HG02571 (cell line): ENCODE measurements around the gene TIFAB.
"Not testable (repeated sequence)": the region's sequence is repeated elsewhere in the genome, so short reads cannot be mapped to it uniquely, and the experiment has no call there.

Experiments
- ATAC-seq: cut with Tn5 transposase; IDR thresholded peaks from one replicate; pipeline ENCODE4 v1.9.1; 2021; ENCODE audit warnings: mild to moderate bottlenecking, moderate library complexity; ENCODE audit not compliant: unreplicated experiment

TIFAB gene, protein sequence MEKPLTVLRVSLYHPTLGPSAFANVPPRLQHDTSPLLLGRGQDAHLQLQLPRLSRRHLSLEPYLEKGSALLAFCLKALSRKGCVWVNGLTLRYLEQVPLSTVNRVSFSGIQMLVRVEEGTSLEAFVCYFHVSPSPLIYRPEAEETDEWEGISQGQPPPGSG

DNA sequence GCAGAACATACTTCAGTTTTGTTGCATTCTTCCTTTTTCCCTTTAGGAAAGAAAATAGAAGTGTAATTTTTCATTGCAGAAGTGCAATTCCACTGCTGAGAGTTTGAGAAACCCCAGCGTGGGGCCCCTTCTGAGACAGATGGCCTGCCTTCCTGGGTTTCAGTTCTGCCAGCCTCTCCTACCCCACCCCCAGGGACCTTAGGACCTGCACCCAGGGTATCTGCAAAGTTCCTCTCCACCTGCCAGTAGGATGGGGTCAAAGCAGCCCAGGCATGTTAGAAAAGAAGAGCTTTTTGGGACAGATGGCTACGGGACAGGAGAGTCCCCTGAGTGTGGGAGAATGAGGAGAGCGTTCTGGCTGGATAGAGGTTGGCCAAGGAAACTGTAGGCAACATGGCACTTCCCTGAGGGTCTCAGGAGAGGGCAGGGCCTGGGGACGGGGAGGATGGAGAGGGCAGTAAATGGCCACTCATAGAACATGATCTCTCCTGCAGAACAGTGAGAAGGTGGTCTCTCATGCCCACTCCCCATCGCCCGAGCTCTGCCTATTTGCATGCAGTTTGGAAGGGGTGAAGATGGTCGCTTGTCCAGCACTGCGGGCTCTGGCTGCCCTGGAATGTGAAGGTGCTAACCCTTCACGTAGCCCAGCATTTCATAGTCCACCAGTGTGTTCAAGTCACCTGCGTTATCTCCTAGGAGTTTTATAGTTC is at the start of gene TIFAB:
Gene TIFAB (minus strand): TSS at position 31 of the 710 bp plus-strand sequence. CDS start 2,412 bp downstream, outside the sequence.
- ATAC-seq = no peak

DNA sequence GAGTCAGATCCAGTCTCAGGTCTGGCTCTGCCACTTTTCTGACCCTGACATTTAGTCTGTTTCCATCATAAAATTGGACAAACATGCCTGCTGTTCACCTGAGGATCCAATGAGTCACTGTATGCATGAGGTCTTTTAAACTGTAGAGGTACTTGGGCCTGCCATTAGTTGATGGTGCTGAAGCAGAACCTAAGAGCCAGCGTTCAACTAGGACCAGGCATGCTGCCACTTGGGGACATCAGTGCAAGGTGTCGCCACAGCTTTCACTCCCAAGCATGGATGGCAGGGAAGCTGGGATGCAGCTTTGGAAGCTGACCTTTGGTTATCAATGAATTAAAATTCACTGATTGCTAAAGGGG is 46.5 kb upstream of the TIFAB start:
- no peak for ATAC-seq

DNA sequence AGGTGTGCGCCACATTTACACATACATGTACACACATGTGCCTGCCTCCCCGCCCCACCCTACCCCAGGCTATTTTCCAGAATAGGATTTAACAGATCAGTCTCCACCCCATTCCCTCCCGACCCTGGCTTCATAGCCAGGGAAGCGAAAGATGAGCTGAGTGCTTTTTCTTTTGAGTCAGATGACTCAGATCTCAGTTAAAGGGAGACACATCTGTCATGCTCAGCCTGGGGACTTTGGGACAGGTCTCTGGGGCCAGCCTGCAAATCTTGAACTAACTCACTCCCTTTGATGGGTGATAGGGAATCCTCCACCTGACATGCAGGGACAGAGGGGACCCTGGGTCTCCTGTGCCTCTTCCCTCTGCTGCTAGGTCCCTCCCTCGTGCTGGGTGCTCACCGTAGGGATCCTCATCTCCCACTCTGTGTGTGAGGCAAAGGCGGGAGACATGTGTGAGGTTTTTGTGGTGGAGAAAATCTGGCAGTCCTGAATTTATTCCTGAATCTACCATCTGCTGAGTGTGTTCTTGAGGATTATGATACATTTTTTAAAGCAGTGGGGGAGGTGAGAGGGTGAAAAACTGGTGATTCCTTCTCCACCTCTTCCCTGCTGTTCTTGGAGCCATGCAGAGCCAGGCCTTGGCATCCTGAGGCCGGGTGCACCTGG is 46.0 kb upstream of the TIFAB start:
- ATAC-seq = no peak

DNA sequence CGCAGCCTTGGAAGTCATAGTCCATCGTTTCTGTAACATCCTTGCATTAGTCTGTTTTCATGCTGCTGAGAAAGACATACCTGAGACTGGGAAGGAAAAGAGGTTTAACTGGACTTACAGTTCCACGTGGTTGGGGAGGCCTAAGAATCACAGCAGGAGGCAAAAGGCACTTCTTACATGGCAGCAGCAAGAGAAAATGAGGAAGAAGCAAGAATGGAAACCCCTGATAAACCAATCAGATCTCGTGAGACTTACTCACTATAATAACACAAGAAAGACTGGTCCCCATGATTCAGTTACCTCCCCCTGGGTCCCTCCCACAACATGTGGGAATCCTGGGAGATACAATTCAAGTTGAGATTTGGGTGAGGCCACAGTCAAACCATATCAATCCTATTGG is 43.4 kb upstream of the TIFAB start:
- ATAC-seq = not testable (repeated sequence)

DNA sequence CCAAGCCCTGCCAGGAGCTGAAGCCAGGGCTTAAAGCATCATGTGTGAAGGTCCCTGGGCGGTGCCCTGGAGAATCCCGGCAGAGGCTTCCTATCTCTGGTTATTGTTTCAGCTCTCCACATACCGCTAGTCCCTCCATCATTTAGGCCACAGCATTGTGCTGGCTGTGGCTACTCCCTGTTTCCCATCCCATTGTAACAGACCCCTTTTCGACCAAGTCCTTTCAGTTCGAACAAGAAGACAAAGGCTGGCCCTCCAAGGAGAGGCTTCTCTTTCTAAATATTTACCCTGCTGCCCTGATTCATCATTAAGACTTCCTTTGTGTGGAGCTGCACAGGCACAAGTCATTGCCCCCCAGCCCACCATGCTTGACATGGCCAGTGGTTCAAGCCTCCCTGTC is 42.0 kb upstream of the TIFAB start:
- no peak for ATAC-seq

DNA sequence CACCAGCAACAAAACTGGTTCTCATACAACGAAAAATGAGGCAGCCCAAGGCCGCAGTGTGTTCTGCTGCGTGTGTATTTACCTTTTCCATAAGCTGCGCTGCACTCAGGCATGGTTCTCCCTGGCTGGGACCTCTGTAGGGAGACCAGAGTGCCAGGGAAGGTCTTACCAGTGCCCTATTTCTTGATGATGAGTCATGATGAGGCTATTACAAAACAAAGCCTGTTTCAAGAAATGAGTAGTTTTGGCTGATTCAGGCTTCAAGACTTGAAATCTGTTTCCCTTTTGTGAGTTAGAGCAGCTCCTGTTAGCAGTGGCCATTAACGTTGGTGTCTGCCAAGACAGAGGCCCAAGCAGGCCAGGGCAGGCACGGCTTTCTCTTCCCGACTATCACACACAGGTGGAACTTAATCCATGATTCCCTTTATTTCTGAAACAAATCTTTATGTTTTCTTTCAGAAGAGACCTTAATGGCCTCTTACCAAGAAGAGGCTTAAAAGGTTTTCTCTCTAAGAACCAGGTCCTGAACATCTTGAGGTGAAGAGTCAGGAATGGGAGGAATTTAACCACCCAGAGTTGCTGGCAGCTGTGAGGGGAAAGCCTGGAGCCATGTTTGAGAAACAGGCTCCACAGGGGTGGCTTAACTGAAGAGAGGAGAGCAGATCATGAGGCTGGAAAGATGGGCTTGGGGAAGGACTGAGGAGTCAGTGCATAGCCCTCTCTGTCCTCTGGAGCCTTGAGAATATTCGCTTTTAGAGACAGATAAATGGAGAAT is 41.4 kb upstream of the TIFAB start:
- no peak for ATAC-seq

DNA sequence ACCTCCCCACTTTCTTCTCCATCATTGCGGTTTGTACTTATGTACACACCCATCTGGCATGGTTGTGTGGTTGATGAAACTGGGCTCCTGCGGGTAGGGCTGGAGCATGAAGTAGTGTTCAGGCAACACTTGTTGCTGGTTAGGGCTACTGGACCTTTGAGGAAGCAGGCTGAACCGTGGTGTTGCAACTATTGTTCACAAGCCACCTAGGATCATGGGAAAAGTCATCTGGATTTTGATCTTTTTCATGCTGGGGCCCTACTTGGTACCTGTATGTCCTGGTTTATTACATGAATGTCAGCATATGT is 40.1 kb upstream of the TIFAB start:
- ATAC-seq = no peak

DNA sequence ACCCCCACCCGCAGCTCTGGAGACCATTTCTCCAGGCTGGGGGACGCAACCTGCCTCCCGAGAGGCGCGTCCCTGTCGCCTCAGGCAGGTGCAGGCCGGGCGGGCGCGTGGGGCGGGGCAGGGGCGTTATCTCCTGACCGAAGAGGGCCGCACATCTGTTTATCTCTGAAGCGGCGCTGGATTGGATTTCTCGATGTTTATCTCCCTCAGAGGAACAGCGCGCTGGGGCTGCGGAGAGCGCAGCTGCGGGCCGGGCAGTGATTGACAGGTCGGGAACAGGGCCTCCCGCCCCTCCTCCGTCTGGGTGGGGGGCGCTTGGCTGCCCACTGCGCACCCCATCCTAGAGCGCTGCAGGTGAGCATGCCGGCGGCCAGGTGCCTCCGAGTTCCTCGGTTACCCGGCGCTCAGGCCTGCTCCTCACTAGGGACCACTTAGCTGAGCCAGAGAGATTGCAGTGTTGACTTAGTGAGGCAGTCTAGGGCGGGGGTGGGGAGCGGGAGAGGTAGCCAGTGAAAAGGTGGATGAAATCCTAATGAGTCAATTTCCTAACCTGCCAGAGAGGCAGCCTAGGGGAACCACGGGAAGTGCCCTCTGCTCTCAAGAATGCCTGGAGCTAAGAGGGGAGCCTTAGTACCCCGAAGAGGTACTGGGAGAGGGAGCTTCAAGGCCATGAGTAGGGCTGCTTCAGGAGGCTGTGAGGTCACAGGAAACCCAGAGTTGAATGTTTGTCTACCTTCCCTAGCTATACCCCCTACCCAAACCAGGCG is 39.6 kb upstream of the TIFAB start:
- no peak for ATAC-seq

DNA sequence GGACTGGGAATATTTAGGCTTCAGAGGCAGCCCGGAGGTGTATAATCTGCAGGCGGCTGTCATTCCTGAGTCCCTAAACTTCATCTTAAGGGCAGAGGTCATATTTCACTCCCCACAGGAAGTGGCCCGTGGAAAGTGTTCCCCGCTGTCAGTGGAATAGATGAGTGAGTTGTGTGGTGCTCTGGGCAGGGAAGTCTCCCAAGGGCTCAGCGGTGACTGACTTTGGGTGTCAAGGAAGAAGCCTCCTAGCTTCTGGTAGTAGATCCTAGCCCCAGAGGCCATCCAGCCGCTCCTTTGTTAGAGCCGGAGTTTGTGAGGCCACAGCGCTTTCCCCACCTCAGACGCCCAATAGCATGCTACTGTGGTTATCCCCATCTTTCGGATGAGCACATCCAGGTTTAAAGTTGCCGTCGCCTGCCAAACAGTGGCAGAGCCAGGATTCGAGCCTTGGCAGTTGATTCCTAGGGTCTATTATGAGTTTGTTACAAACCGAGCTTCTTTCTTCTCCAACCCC is 38.9 kb upstream of the TIFAB start:
- ATAC-seq = no peak

DNA sequence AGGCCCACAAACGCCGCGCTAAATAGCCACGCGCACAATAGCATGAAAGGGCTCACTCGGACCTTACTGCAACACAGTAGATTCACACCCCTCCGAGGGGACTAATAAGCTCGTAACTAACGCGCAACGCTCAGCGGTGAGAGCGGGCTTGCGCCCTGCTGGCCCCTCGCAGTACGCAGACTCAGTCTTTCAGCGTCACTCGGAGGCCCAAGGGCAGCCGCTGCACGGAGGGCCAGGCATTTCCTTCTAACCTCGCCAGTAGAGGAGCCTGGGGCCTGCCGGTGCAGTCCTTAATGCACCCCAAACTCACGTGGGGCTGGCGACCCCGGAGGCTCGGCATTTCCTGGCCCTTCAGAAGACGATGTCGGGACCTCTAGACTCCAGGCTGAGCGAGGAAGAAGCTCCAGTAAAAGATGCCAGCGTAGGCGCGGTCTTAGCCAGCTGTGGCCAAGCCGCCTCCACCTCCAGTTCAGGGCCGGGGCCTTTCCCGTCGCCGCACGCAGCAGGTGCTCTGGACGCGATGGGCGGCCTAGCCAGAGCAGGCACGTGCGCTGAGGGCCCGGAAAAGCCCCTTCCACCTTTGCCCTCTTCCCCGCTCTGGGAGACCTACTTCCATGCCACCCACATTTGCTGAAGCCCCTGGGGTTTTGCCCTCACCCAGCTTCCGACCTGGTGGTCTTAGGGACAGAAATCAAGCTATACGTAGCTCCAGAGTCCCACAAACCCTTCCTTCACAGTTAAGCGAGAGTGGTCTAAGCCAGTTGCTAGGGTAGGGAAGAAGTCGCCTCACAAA is 38.3 kb upstream of the TIFAB start:
- no peak for ATAC-seq

DNA sequence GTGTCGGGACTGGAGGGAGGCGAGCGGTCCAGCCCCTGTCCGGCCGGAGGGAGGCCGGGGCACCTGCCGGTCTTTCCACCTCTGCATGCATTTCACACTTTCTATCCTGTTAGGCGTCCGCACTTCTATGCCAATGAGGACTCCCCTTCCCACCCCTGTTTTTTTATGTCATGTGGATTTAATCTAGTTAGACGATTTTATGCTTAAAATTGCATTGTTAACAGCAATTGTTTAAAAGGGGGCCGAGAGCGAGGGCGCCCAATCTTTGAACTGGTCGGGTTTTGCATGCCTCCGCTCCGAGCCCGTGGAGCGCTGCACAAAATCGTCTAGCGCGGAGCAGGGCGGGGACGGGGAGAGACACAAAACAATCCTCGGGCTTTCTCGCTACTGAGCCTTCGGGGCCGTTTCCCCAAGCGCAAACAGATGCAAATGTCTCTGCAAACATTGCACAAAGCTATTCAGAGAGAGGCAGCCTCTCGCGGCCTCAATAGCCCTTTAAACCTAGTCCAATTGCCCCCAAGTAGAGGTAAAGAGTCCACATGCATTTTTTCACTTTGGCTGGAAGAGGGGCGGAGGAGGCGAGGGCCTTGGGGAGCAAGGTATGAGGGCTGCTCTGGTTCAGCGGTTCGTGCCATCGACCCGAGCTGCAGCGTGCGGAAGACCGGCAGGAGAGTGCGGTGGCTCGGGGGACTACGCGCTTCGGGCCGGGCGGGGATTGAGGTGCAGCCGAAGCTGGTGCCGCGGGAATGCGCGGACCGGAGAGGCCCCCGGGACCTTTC is 37.5 kb upstream of the TIFAB start:
- no peak for ATAC-seq

DNA sequence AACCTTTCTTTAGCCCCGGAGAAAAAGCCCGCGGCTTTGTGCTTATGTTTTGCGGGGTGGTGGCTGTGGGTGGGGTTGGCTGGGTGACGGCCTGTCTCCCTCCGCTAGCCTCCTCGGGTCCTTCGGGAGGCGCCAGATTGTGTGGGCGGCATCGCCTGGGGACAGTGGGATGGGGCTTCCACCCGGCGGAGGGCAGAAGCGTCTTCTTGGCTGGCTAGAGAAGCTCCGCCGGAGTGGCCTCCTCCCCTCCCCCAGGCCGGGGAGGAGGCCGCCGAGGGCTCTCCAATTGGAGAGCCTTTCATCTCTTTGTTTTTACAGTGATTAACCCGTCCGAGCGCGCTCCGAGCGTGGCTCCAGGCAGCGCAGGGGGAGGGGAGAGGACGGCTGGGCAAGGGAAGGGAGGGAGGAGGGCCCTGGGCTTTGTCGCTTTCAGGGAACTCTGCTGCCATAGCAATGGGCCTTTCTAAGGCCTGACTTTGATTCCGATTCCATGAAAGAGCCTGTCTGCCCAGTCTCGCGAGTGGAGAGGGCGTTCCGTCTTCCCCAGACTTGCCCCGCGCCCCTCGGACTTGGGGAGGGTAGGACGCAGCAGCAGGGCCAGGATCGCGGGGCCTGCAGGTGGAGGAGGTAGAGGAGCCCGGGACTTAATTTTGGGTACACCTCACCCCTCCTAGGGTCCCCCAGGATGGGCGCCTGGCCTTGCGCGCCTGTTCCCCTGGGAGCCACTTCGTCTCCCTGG is 36.7 kb upstream of the TIFAB start:
- ATAC-seq = no peak

DNA sequence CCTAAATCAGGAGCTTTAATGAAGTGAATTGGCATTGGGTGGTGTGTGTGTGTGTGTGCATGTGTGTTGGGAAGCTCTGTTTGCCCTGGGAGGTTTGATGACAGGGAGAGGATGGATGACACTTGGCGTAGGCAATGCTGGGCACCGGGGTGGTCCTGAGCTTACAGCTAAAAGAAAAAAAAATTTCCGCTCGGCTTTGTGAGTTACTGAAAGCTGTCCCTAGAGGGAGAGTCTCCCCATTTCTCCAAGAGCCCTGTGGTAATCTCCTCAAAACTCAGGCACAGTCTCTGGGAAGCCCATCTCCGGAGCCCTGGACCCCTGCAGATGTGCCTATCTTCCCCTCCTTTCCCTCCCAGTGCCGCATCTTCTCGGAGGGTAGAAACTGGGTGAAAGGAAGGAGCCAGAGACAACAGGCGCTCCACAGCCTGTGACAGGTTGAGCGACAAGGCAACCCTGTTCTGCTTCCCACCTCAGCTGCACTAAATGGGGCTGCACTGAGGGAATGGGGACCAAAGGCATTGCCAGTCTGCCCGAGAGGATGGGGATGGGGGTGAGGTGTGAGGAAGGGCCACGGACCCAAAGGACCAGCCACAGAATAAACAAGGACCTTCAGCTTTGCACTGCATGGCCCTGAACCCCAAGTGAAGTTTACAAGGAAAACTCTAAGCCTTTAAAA is 35.8 kb upstream of the TIFAB start:
- no peak for ATAC-seq

DNA sequence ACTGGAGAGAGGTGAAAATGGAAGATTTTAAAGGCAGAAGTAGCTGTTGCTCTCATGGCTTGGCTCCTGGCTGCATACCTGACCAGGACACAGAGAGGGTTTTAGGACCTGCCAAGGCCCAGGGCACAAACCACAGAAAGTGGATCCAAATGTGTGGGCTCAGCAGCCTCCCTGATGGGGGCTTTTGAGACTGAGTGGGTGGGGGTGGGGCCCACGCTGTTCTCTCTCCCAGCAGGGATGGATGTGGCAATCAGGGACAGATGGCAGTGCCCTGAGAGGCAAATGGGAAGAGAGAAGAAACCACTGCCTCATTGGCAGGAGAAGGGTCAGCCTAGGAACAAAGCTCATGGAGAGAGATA is 34.9 kb upstream of the TIFAB start:
- no peak for ATAC-seq

DNA sequence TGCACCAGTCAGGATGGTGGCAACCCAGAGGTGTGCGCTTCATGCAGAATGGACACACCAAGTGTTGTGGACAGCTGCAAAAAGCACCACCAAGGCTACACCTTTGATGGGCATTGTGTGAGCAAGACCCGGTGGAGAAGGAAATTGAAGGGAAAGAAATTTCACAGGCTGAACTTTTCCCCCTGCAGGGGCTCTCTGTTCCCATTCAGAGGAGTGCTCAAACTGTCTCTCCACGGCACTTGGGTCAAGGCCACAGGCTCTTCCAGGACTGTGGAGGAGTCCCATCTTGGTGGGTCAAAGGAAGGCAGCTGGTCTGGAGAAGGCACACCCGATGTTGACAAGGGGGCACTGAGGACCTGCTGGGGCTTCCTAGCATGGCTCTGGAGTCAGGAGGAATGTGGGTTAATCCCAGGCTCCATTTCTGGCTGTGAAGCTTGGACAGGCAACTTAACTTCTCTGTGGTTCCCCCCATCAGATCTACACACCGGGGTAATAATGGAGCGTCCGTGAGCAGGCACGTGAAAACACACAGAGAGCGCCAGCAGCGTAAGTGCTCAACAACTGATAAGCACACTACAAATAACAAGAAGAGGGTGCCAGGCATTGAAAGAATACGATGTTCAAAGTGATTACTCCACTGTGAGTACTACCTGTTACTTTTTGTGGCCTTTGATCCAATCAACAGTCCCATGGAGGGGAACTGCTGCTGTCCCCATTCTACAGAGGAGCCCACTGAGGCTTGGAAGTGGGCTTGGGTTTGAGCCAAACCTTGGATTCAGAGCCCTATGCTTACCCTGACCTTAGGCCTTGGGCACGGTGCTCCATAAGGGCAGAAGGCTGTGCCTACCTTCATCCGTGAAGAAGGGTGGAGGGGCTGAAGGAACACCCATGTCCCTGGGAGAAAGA is 34.2 kb upstream of the TIFAB start:
- ATAC-seq = no peak

DNA sequence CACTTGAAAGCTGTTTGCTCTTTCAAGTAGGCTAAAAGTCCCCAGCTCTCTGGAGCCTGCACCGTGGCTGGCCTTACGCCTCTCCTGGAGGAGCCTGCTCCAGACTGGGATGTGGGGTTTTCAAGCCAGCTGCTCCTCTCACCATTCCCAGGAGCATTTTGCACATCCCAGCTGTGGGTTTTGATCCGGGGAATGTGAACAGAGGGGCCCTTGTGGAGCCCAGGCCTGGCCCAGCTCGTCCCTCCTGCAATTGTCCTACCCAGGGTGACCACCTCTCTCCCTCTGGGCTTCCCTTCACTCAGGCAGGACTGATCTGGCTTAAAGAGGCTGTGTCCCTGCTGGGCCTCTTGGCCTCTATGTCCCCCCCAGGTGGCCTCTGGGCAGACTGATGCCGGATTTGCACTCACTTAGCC is 32.5 kb upstream of the TIFAB start:
- no peak for ATAC-seq

DNA sequence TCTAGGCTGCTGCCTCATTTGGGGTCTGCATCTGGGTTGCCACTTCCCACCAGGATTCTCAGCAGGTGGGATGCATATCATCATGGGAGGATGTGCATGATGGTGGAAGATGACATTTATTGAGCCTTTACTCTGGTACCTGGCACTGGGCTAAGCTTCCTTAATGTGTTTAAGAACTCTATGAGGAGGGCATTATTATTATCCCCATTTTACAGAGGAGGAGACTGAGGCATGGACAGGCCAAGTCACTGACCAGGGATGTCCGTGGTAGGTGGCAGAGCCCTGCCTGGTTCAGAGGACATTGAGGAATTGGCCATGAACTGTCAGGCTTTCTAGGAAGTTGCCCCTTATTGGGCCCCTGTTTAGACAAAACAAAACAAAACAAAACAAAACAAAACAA is 31.1 kb upstream of the TIFAB start:
- ATAC-seq = no peak
